B cell (primary cell): ENCODE data around the gene HSPA1A. TPM values are rescaled to one million over a fixed set of nuclear protein-coding genes. Genes with fewer than 3 reads are reported as not detected.
A peak's percentile ranks its signal among the peaks of the same experiment; 100 is the strongest.
"Not testable (repeated sequence)": the region's sequence is repeated elsewhere in the genome, so short reads cannot be mapped to it uniquely, and the experiment has no call there.

Experiments used
- ATAC-seq: fragments of 200-7000 bp; cut with Tn5 transposase; one replicate; pipeline ENCODE4 v1.10.0; 2021; ENCODE audit warnings: low read depth, mild to moderate bottlenecking, moderate number of reproducible peaks, moderate library complexity
- CTCF ChIA-PET: fragments of 350-600 bp; sonication (Branson Sonifier 250); formaldehyde crosslinking; loops from one replicate; lab custom pipeline; 2021; ENCODE audit warnings: antibody characterized with exemption, inconsistent platforms; lab: Charles Lee
- POLR2A ChIA-PET: fragments of 350-600 bp; sonication (Branson Sonifier 250); formaldehyde crosslinking; loops from one replicate; lab custom pipeline; 2021; ENCODE audit warnings: antibody characterized with exemption; lab: Charles Lee
- DNase-seq: peaks from one replicate; pipeline ENCODE4 v3.0.0; 2013
- H2AFZ ChIP-seq: 2 replicates; pipeline ENCODE4 v1.6.1; 2012; ENCODE audit warnings: mild to moderate bottlenecking, low read depth, low read length; ENCODE audit not compliant: insufficient read depth, poor library complexity, severe bottlenecking
- H3K27ac ChIP-seq, 2 donors: 1 replicate in 1 of 2; 2 replicates in 1 of 2; pipeline ENCODE4 v1.5.1; 2012 to 2013; ENCODE audit warnings: low read length in 2 of 2, mild to moderate bottlenecking in 2 of 2, moderate library complexity in 1 of 2
- H3K27me3 ChIP-seq, 4 experiments: fragments of 200-600 bp in 1 of 4; sonication (generic) in 1 of 4; replicated peaks in 1 of 4; 1 replicate in 2 of 4; 2 replicates in 2 of 4; pipeline versions ENCODE4 v1.6.1 to v1.7.0; 2013 to 2016; ENCODE audit warnings: low read length in 3 of 4, mild to moderate bottlenecking in 2 of 4, mixed read lengths in 1 of 4, moderate library complexity in 1 of 4; ENCODE audit not compliant: insufficient read depth in 4 of 4, control insufficient read depth in 3 of 4; ENCODE audit errors: control extremely low read depth in 1 of 4
- H3K36me3 ChIP-seq, 2 experiments: replicated peaks in 1 of 2; 1 replicate in 1 of 2; 2 replicates in 1 of 2; pipeline versions ENCODE4 v1.6.1 to v1.7.1; 2013; ENCODE audit warnings: low read length in 1 of 2; ENCODE audit not compliant: insufficient read depth in 2 of 2, control insufficient read depth in 1 of 2; ENCODE audit errors: control extremely low read depth in 1 of 2, extremely low read depth in 1 of 2
- H3K4me1 ChIP-seq, 2 donors: fragments of 200-600 bp in 1 of 2; sonication (generic) in 1 of 2; 1 replicate in 1 of 2; 2 replicates in 1 of 2; pipeline versions ENCODE4 v1.5.1 to v1.6.1; 2013 to 2017; ENCODE audit warnings: low read length in 2 of 2; ENCODE audit not compliant: control insufficient read depth in 2 of 2, insufficient read depth in 2 of 2
- H3K4me2 ChIP-seq: replicated peaks from 2 replicates; pipeline ENCODE3; 2012; ENCODE audit warnings: mild to moderate bottlenecking, low read depth, low read length; ENCODE audit not compliant: poor library complexity, severe bottlenecking
- H3K4me3 ChIP-seq, 5 experiments: fragments of 200-600 bp in 1 of 5; sonication (generic) in 1 of 5; 1 replicate in 3 of 5; 2 replicates in 2 of 5; pipeline versions ENCODE4 v1.5.1 to v1.7.0; 2011 to 2016; ENCODE audit warnings: low read length in 4 of 5, mild to moderate bottlenecking in 4 of 5, low read depth in 2 of 5, control low read depth in 1 of 5, moderate library complexity in 1 of 5; ENCODE audit not compliant: insufficient read depth in 1 of 5; ENCODE audit errors: control extremely low read depth in 1 of 5, extremely low read depth in 1 of 5
- H3K79me2 ChIP-seq: fragments of 200-600 bp; sonication (generic); one replicate; pipeline ENCODE4 v1.6.0; 2016; ENCODE audit warnings: low read length; ENCODE audit not compliant: control insufficient read depth, insufficient read depth
- H3K9ac ChIP-seq: fragments of 200-600 bp; sonication (generic); 2 replicates; pipeline ENCODE4 v1.6.1; 2017; ENCODE audit warnings: mild to moderate bottlenecking, low read length, moderate library complexity
- H3K9me3 ChIP-seq, 3 donors: one replicate each; pipeline versions ENCODE4 v1.6.1 to v1.7.1; 2013; ENCODE audit warnings: low read length in 2 of 3; ENCODE audit not compliant: control insufficient read depth in 2 of 3, insufficient read depth in 1 of 3; ENCODE audit errors: control extremely low read depth in 1 of 3
- H4K20me1 ChIP-seq: 2 replicates; pipeline ENCODE4 v1.6.0; 2012; ENCODE audit warnings: mild to moderate bottlenecking, low read length; ENCODE audit not compliant: insufficient read depth, control insufficient read depth, poor library complexity, severe bottlenecking
- H3K27ac Mint-ChIP-seq: one replicate; pipeline ENCODE4 v1.8.0; 2021; ENCODE audit warnings: mixed read lengths
- H3K27me3 Mint-ChIP-seq: one replicate; pipeline ENCODE4 v1.8.0; 2021; ENCODE audit warnings: mixed read lengths
- H3K4me1 Mint-ChIP-seq: one replicate; pipeline ENCODE4 v1.8.0; 2021; ENCODE audit warnings: mixed read lengths
- H3K4me3 Mint-ChIP-seq: one replicate; pipeline ENCODE4 v1.8.0; 2021; ENCODE audit warnings: mixed read lengths
- H3K9me3 Mint-ChIP-seq: one replicate; pipeline ENCODE4 v1.8.0; 2022; ENCODE audit warnings: mixed read lengths; ENCODE audit not compliant: insufficient read depth
- EZH2 ChIP-seq: IDR thresholded peaks from 2 replicates; pipeline ENCODE4 v1.6.1; 2012; ENCODE audit warnings: borderline replicate concordance, low read depth, mild to moderate bottlenecking, moderate library complexity, low read length; ENCODE audit not compliant: insufficient read depth, poor library complexity, severe bottlenecking
- WGBS: methylation state at CpG from one replicate; pipeline ENCODE4 v1.1.5; 2013; ENCODE audit warnings: missing lambda C conversion rate; ENCODE audit not compliant: insufficient coverage; 5-methylcytosine and 5-hydroxymethylcytosine counted together
- intact Hi-C: fragments of 100-400 bp; cut with micrococcal nuclease; formaldehyde crosslinking; loops from one replicate; pipeline ENCODE4 v1.10.0; 2022
- polyA plus RNA-seq: library from polyadenylated mRNA; depleted of rRNA; stranded (reverse); fragments of >200 nt; gene quantifications from 2 replicates; pipeline ENCODE4 v1.2.3, GENCODE V29; 2012
- total RNA-seq, 2 donors: library from RNA; stranded (reverse); fragments of 120-200 nt in 1 of 2; gene quantifications; 1 replicate in 1 of 2; 2 replicates in 1 of 2; pipeline versions ENCODE4 v1.2.3 to v1.2.4, GENCODE V29; 2013 to 2022

HSPA1A gene
- total and polyA plus RNA-seq, 2 donors (not counting 1 experiment from before 2014, with no cell fraction given): 61.2 to 129 TPM

GRCh38 chr6:31799781-31800180, 15.6 kb upstream of the HSPA1A start:
- Histone ChIP-seq H3K4me1 (peaks cover 27 to 32% of the 10 kb centered on the region in 2 donors), H3K4me3 (no peak overlapping the region), H3K27me3 (no peaks in the 10 kb centered on the region), H4K20me1 (no peaks in the 10 kb centered on the region), H2AFZ (no peak overlapping the region), H3K79me2 (peaks cover 15% of the 10 kb centered on the region), H3K4me2 (no peak overlapping the region), H3K9ac (no peak overlapping the region), H3K36me3 (peaks cover 0 to 16% of the 10 kb centered on the region in 2 experiments), H3K9me3 (no peaks in the 10 kb centered on the region), H3K27ac (peak overlapping the region in 1 of 2 donors; percentile 23)
- no peaks in the 10 kb centered on the region for H3K27me3 Mint-ChIP-seq
- intact Hi-C loops: loop anchor here (5.0 kb wide), 2 partner anchors 63 to 132 kb away; partner anchors contain the start of genes CSNK2B, LY6G5B and NEU1
- no peaks in the 10 kb centered on the region for H3K9me3 Mint-ChIP-seq
- POLR2A ChIA-PET: interaction anchor here (1.5 kb wide), 1 partner anchor 60 kb away, joined by 4 read pairs; the partner anchor contains the start of gene MSH5
- H3K27ac Mint-ChIP-seq: no peak overlapping the region
- CTCF ChIA-PET: interaction anchor here (0.8 to 1.2 kb wide), 3 partner anchors 14 to 70 kb away, joined by 3 to 4 read pairs (median 3); no protein-coding TSS in a partner anchor
- peaks cover 28% of the 10 kb centered on the region for H3K4me1 Mint-ChIP-seq
- H3K4me3 Mint-ChIP-seq: no peak overlapping the region
- ATAC-seq: no peak
- no peak for TF ChIP-seq EZH2
- no peak for DNase-seq
- 97% methylated on average over 6 of the region's 12 CpGs for WGBS

DNA sequence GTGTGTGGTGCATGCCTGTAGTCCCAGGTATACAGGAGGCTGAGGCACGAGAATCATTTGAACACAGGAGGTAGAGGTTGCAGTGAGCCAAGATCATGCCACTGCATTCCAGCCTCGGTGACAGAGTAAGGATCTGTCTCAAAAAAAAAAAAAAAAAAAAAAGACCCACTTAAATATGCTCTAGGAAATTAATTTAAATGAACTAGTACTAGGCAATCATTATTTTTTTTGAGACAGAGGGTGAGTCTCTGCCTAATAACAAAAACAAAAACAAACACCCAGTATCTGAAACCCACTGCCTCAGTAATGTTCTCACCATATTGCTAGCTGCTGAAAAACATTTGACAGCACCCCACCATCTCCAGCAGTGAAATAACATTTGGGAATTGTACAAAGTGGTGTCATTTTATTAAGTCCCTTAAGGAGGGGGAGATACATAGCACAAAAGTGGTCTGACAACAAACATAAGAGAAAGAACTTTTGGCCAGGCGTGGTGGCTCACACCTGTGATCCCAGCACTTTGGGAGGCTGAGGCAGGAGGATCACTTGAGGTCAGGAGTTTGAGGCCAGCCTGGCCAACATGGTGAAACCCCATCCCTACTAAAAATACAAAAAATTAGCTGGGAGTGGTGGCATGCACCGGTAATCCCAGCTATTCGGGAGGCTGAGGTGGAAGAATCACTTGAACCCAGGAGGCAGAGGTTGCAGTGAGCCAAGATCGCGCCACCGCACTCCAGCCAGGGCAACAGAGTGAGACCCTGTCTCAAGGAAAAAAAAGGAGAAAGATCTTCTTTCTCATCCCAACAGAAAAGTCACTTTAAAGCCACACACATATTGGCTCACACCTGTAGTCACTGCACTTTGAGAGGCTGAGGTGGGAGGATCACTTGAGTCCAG, 14.1 kb upstream of the HSPA1A start:
- H4K20me1 ChIP-seq, H2AFZ ChIP-seq, ATAC-seq, H3K27me3 ChIP-seq, H3K27ac Mint-ChIP-seq, H3K4me3 ChIP-seq, intact Hi-C loops, H3K27me3 Mint-ChIP-seq, H3K9me3 ChIP-seq, H3K4me2 ChIP-seq, H3K9me3 Mint-ChIP-seq, H3K4me3 Mint-ChIP-seq, DNase-seq, H3K27ac ChIP-seq, H3K9ac ChIP-seq: not testable (repeated sequence)
- Histone ChIP-seq H3K36me3 (peaks cover 0 to 16% of the 10 kb centered on the region in 2 experiments), H3K79me2 (peaks cover 15% of the 10 kb centered on the region), H3K4me1 (peaks cover 27 to 30% of the 10 kb centered on the region in 2 donors)
- ChIA-PET CTCF (interaction anchor here (0.7 kb wide), 1 partner anchor 10 kb away, joined by 4 read pairs; no protein-coding TSS in a partner anchor), POLR2A (interaction anchor here (0.6 kb wide), 1 partner anchor 122 kb away, joined by 4 read pairs; no protein-coding TSS in a partner anchor)
- no CpG with 5 or more reads among the region's 8 CpGs for WGBS
- peaks cover 28% of the 10 kb centered on the region for H3K4me1 Mint-ChIP-seq
